Esophagus squamous epithelium (tissue), 4 donors: ENCODE results near the gene KCNN3.

Source experiments
- CTCF ChIP-seq, 6 experiments: fragments of 450-650 bp in 4 of 6; fragments of 200-600 bp in 2 of 6; sonication (generic) in 2 of 6; IDR thresholded peaks; one replicate each; pipeline ENCODE4 v1.5.1; 2016 to 2019; ENCODE audit warnings: antibody characterized with exemption in 6 of 6, mild to moderate bottlenecking in 4 of 6, moderate library complexity in 4 of 6
- POLR2A ChIP-seq, 4 donors: fragments of 450-650 bp; IDR thresholded peaks; one replicate each; pipeline ENCODE4 v1.6.1; 2017; ENCODE audit warnings: antibody characterized with exemption in 4 of 4, mild to moderate bottlenecking in 4 of 4, moderate library complexity in 3 of 4

GRCh38 chr1:154765970-154766369 is 104.1 kb downstream of the KCNN3 start:
- TF ChIP-seq POLR2A (IDR thresholded peaks at IDR 0.05), result no peak
- peak in 4 of 6 experiments; percentile 7 to 44 (median 33) for TF ChIP-seq CTCF (IDR thresholded peaks at IDR 0.05)
